ENCODE measurements around the gene TMEM150C. TPM values are rescaled to one million over a fixed set of nuclear protein-coding genes. Genes with fewer than 3 reads are reported as not detected.
"Not testable (repeated sequence)": the region's sequence is repeated elsewhere in the genome, so short reads cannot be mapped to it uniquely, and the experiment has no call there.

TMEM150C gene
- total and polyA plus RNA-seq, 4 experiments from 2014 or later: 0.07 TPM; not detected in 3

- H3K4me3 ChIP-seq (ENCODE audit: low read length in 2 of 2): no peak overlapping the region
- no peak overlapping the region for H3K4me3 Mint-ChIP-seq
- intact Hi-C loops (cut with micrococcal nuclease): no loop called here
- H3K27me3 ChIP-seq (ENCODE audit: insufficient read depth, low read length): peaks cover 1% of the 10 kb centered on the region
- H3K9me3 Mint-ChIP-seq: peaks cover 0 to 3% (median 1%) of the 10 kb centered on the region in 8 donors
- no peaks in the 10 kb centered on the region for H3K9me3 ChIP-seq (ENCODE audit: control insufficient read depth in 1 of 2, low read length in 2 of 2)
- no peak overlapping the region for H3K27ac ChIP-seq (ENCODE audit: low read depth, low read length)
- no peaks in the 10 kb centered on the region for H3K36me3 ChIP-seq (ENCODE audit: insufficient read depth, low read length)
- ChIA-PET POLR2A (ENCODE audit: partially characterized antibody) (no interaction called here), CTCF (ENCODE audit: partially characterized antibody) (no interaction called here)
- no peaks in the 10 kb centered on the region for H3K4me1 Mint-ChIP-seq
- DNase-seq: no peak
- peaks cover 15 to 21% of the 10 kb centered on the region in 2 donors for H3K27me3 Mint-ChIP-seq
- no peak overlapping the region for H3K27ac Mint-ChIP-seq
- H3K4me1 ChIP-seq (ENCODE audit: insufficient read depth, low read length): no peaks in the 10 kb centered on the region
- no peaks in the 10 kb centered on the region for H3K36me3 Mint-ChIP-seq
Observed at GRCh38 chr4:82569076-82569475, 7.3 kb upstream of the TMEM150C start.

GRCh38 chr4:82567444-82567843 is 5.7 kb upstream of the TMEM150C start:
- POLR2A ChIA-PET (ENCODE audit: partially characterized antibody): no interaction called here
- Mint-ChIP-seq H3K4me1 (peaks cover 2 to 7% (median 5%) of the 10 kb centered on the region in 4 donors), H3K4me3 (no peak overlapping the region), H3K9me3 (peaks cover 0 to 4% (median 1%) of the 10 kb centered on the region in 8 donors), H3K27me3 (peaks cover 26 to 31% of the 10 kb centered on the region in 2 donors), H3K36me3 (no peaks in the 10 kb centered on the region), H3K27ac (no peak overlapping the region)
- intact Hi-C loops (cut with micrococcal nuclease): no loop called here
- H3K27me3 ChIP-seq (ENCODE audit: insufficient read depth, low read length): peaks cover 6% of the 10 kb centered on the region
- no peaks in the 10 kb centered on the region for H3K36me3 ChIP-seq (ENCODE audit: insufficient read depth, low read length)
- no peak overlapping the region for H3K4me3 ChIP-seq (ENCODE audit: low read length in 2 of 2)
- no peak for DNase-seq
- no peak overlapping the region for H3K27ac ChIP-seq (ENCODE audit: low read depth, low read length)
- CTCF ChIA-PET (ENCODE audit: partially characterized antibody): no interaction called here
- H3K4me1 ChIP-seq (ENCODE audit: insufficient read depth, low read length): peaks cover under 1% of the 10 kb centered on the region
- no peaks in the 10 kb centered on the region for H3K9me3 ChIP-seq (ENCODE audit: control insufficient read depth in 1 of 2, low read length in 2 of 2)

- peak overlapping the region; percentile 59 to 87 (median 74) for H3K4me3 Mint-ChIP-seq
- Histone ChIP-seq H3K9me3 (ENCODE audit: control insufficient read depth in 1 of 2, low read length in 2 of 2) (no peaks in the 10 kb centered on the region), H3K27me3 (ENCODE audit: insufficient read depth, low read length) (peaks cover 20% of the 10 kb centered on the region), H3K36me3 (ENCODE audit: insufficient read depth, low read length) (no peaks in the 10 kb centered on the region), H3K4me3 (ENCODE audit: low read length in 2 of 2) (no peak overlapping the region), H3K27ac (ENCODE audit: low read depth, low read length) (no peak overlapping the region), H3K4me1 (ENCODE audit: insufficient read depth, low read length) (peaks cover 3% of the 10 kb centered on the region)
- H3K27ac Mint-ChIP-seq: no peak overlapping the region
- ChIA-PET CTCF (ENCODE audit: partially characterized antibody) (no interaction called here), POLR2A (ENCODE audit: partially characterized antibody) (no interaction called here)
- intact Hi-C loops (cut with micrococcal nuclease): no loop called here
- H3K36me3 Mint-ChIP-seq: no peaks in the 10 kb centered on the region
- H3K27me3 Mint-ChIP-seq: peaks cover 34 to 41% of the 10 kb centered on the region in 2 donors
- peaks cover 0 to 3% (median 0%) of the 10 kb centered on the region in 8 donors for H3K9me3 Mint-ChIP-seq
- DNase-seq: no peak
- peaks cover 8 to 21% (median 16%) of the 10 kb centered on the region in 4 donors for H3K4me1 Mint-ChIP-seq
Observed at GRCh38 chr4:82562564-82562854, 721 bp upstream of the TMEM150C start.

GRCh38 chr4:82560853-82561785 is 669 bp downstream of the TMEM150C start:
- Mint-ChIP-seq H3K27ac (no peak overlapping the region), H3K4me1 (peaks cover 8 to 21% (median 16%) of the 10 kb centered on the region in 4 donors), H3K4me3 (peak overlapping the region; percentile 5 to 85 (median 78)), H3K27me3 (peaks cover 41 to 52% of the 10 kb centered on the region in 2 donors), H3K9me3 (peaks cover 0 to 3% (median 0%) of the 10 kb centered on the region in 8 donors), H3K36me3 (no peaks in the 10 kb centered on the region)
- intact Hi-C loops (cut with micrococcal nuclease): no loop called here
- POLR2A ChIA-PET (ENCODE audit: partially characterized antibody): no interaction called here
- H3K9me3 ChIP-seq (ENCODE audit: control insufficient read depth in 1 of 2, low read length in 2 of 2): no peaks in the 10 kb centered on the region
- no peak overlapping the region for H3K4me3 ChIP-seq (ENCODE audit: low read length in 2 of 2)
- CTCF ChIA-PET (ENCODE audit: partially characterized antibody): no interaction called here
- no peaks in the 10 kb centered on the region for H3K36me3 ChIP-seq (ENCODE audit: insufficient read depth, low read length)
- DNase-seq: no peak
- H3K27ac ChIP-seq (ENCODE audit: low read depth, low read length): no peak overlapping the region
- H3K27me3 ChIP-seq (ENCODE audit: insufficient read depth, low read length): peaks cover 20% of the 10 kb centered on the region
- H3K4me1 ChIP-seq (ENCODE audit: insufficient read depth, low read length): peaks cover 3% of the 10 kb centered on the region

- Histone ChIP-seq H3K4me1 (ENCODE audit: insufficient read depth, low read length) (peaks cover 3% of the 10 kb centered on the region), H3K27me3 (ENCODE audit: insufficient read depth, low read length) (peaks cover 20% of the 10 kb centered on the region), H3K27ac (ENCODE audit: low read depth, low read length) (no peak overlapping the region), H3K9me3 (ENCODE audit: control insufficient read depth in 1 of 2, low read length in 2 of 2) (no peaks in the 10 kb centered on the region), H3K4me3 (ENCODE audit: low read length in 2 of 2) (no peak overlapping the region), H3K36me3 (ENCODE audit: insufficient read depth, low read length) (no peaks in the 10 kb centered on the region)
- H3K36me3 Mint-ChIP-seq: no peaks in the 10 kb centered on the region
- intact Hi-C loops (cut with micrococcal nuclease): no loop called here
- H3K27ac Mint-ChIP-seq: no peak overlapping the region
- no peak for DNase-seq
- H3K9me3 Mint-ChIP-seq: peaks cover 0 to 3% (median 0%) of the 10 kb centered on the region in 8 donors
- ChIA-PET CTCF (ENCODE audit: partially characterized antibody) (no interaction called here), POLR2A (ENCODE audit: partially characterized antibody) (no interaction called here)
- H3K4me3 Mint-ChIP-seq: no peak overlapping the region
- H3K4me1 Mint-ChIP-seq: peaks cover 8 to 21% (median 16%) of the 10 kb centered on the region in 4 donors
- H3K27me3 Mint-ChIP-seq: peaks cover 47 to 48% of the 10 kb centered on the region in 2 donors
Observed at GRCh38 chr4:82559735-82560120, 2.1 kb downstream of the TMEM150C start.

GRCh38 chr4:82559090-82559734 is 2.6 kb downstream of the TMEM150C start:
- intact Hi-C loops (cut with micrococcal nuclease); H3K4me1 ChIP-seq (ENCODE audit: insufficient read depth, low read length); H3K9me3 Mint-ChIP-seq; H3K4me3 ChIP-seq (ENCODE audit: low read length in 2 of 2); H3K9me3 ChIP-seq (ENCODE audit: control insufficient read depth in 1 of 2, low read length in 2 of 2); H3K36me3 ChIP-seq (ENCODE audit: insufficient read depth, low read length); H3K36me3 Mint-ChIP-seq; H3K27ac Mint-ChIP-seq; POLR2A ChIA-PET (ENCODE audit: partially characterized antibody); H3K4me3 Mint-ChIP-seq; DNase-seq; H3K27ac ChIP-seq (ENCODE audit: low read depth, low read length); CTCF ChIA-PET (ENCODE audit: partially characterized antibody): not testable (repeated sequence)
- H3K27me3 ChIP-seq (ENCODE audit: insufficient read depth, low read length): peaks cover 20% of the 10 kb centered on the region
- H3K4me1 Mint-ChIP-seq: peaks cover 8 to 21% (median 16%) of the 10 kb centered on the region in 4 donors
- peaks cover 48% of the 10 kb centered on the region in 2 donors for H3K27me3 Mint-ChIP-seq

GRCh38 chr4:82555276-82555675 is 6.5 kb downstream of the TMEM150C start:
- H3K27me3 Mint-ChIP-seq: peaks cover 26 to 35% of the 10 kb centered on the region in 2 donors

More at GRCh38 chr4:82555276-82555675, 6.5 kb downstream of the TMEM150C start:
- H3K36me3 Mint-ChIP-seq: no peaks in the 10 kb centered on the region
- no peaks in the 10 kb centered on the region for H3K4me1 Mint-ChIP-seq
- Histone ChIP-seq H3K9me3 (ENCODE audit: control insufficient read depth in 1 of 2, low read length in 2 of 2) (no peaks in the 10 kb centered on the region), H3K4me3 (ENCODE audit: low read length in 2 of 2) (no peak overlapping the region), H3K4me1 (ENCODE audit: insufficient read depth, low read length) (no peaks in the 10 kb centered on the region), H3K27me3 (ENCODE audit: insufficient read depth, low read length) (peaks cover 5% of the 10 kb centered on the region), H3K27ac (ENCODE audit: low read depth, low read length) (no peak overlapping the region), H3K36me3 (ENCODE audit: insufficient read depth, low read length) (no peaks in the 10 kb centered on the region)
- intact Hi-C loops (cut with micrococcal nuclease): no loop called here
- ChIA-PET CTCF (ENCODE audit: partially characterized antibody) (no interaction called here), POLR2A (ENCODE audit: partially characterized antibody) (no interaction called here)
- DNase-seq: no peak
- H3K4me3 Mint-ChIP-seq: no peak overlapping the region
- no peak overlapping the region for H3K27ac Mint-ChIP-seq
- H3K9me3 Mint-ChIP-seq: peaks cover 0 to 3% (median under 1%) of the 10 kb centered on the region in 8 donors

Measured in CD4-positive, alpha-beta memory T cell (primary cell).